BJ (cell line): ENCODE results near the gene KCNJ12. TPM values are rescaled to one million over a fixed set of nuclear protein-coding genes. Genes with fewer than 3 reads are reported as not detected.
"Not testable (repeated sequence)": the region's sequence is repeated elsewhere in the genome, so short reads cannot be mapped to it uniquely, and the experiment has no call there.

Experiments
- CTCF ChIA-PET: fragments of 350-600 bp; formaldehyde crosslinking; extraction: SDS; loops from one replicate; lab custom pipeline; 2021; ENCODE audit warnings: antibody characterized with exemption, inconsistent platforms; lab: Yijun Ruan, JAX
- POLR2A ChIA-PET: fragments of 300-600 bp; sonication (Branson Sonifier 250); formaldehyde crosslinking; extraction: SDS; loops from one replicate; lab custom pipeline; 2021; ENCODE audit warnings: antibody characterized with exemption; lab: Charles Lee
- DNase-seq: peaks from one replicate; pipeline ENCODE4 v3.0.0-alpha.2; 2011; ENCODE audit warnings: low read depth
- H3K27me3 ChIP-seq: 2 replicates; pipeline ENCODE4 v1.6.0; 2011; ENCODE audit warnings: low read length; ENCODE audit not compliant: control insufficient read depth, insufficient read depth
- H3K36me3 ChIP-seq: 2 replicates; pipeline ENCODE4 v1.5.1; 2011; ENCODE audit warnings: low read length; ENCODE audit not compliant: control insufficient read depth, insufficient read depth
- H3K4me3 ChIP-seq: 2 replicates; pipeline ENCODE4 v1.5.1; 2011; ENCODE audit warnings: low read depth, mild to moderate bottlenecking, control low read depth, low read length
- polyA plus RNA-seq: library from polyadenylated mRNA; depleted of rRNA; stranded (reverse); fragments of >200 nt; gene quantifications from 2 replicates; pipeline ENCODE4 v1.2.3, GENCODE V29; 2011

The KCNJ12 gene
- polyA plus RNA-seq, 1 experiment, result 0.13 TPM

DNA sequence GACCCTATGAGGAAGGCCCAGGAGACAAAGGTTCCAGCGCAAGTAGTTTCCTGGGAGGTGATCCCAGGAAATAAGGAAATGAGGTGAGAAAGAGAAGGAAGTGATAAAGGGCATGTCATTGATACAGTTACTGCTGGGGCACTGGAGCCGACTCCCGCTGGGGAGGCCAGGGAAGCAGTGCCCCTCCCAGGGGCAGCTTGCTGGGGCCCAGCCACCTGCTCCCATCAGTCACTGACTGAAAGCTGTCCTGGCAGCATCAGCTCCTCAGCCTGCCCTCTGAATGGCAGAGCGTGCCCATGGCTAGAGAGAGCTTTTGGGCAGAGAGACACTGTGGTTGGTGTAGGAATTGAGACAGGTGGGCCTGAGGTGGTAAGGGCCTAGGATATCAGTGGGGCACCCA lies 33.2 kb downstream of the KCNJ12 start:
- POLR2A ChIA-PET, H3K36me3 ChIP-seq, H3K27me3 ChIP-seq, H3K4me3 ChIP-seq, CTCF ChIA-PET, DNase-seq: not testable (repeated sequence)

DNA sequence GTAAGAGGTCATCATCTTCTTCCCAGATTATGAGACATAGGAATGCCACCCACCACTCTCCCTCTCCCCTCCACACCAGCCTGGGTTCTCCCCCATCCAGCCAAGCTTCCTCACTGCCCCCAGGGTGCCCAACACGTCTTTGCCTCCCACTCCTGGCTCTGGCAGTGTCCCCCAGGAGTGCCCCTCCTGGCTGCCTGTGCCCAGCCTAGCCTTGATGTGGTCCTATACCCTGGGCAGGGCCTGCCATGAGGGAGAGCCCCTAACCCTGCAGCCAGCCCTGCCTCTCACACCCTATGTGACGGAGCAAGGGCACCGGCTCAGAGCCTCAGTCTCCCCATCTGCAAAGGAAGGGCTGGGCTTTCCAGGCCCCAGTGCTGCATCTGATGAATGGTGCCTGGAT lies 33.8 kb downstream of the KCNJ12 start:
- H3K27me3 ChIP-seq, H3K4me3 ChIP-seq, CTCF ChIA-PET, POLR2A ChIA-PET, H3K36me3 ChIP-seq, DNase-seq: not testable (repeated sequence)

DNA sequence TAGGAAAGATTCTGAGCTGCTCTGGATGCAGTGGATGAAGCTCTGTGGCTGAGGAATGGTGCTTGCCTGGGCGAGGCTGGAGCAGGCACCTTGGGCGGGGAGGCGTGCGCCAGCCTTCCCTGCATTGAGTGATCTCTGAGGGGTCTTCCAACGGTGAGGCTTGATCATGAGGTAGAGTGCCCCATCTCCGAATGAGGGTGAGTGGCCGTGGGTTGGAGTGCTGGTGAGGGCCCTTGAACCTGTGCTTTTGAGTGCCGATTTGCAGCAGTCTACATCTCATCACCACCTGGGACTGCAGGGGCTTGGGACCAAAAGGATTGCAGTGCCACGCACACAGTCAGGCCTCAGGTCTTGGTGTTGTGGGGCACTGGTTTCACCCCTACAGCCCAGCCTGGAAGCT lies 34.2 kb downstream of the KCNJ12 start:
- POLR2A ChIA-PET, CTCF ChIA-PET: not testable (repeated sequence)

DNA sequence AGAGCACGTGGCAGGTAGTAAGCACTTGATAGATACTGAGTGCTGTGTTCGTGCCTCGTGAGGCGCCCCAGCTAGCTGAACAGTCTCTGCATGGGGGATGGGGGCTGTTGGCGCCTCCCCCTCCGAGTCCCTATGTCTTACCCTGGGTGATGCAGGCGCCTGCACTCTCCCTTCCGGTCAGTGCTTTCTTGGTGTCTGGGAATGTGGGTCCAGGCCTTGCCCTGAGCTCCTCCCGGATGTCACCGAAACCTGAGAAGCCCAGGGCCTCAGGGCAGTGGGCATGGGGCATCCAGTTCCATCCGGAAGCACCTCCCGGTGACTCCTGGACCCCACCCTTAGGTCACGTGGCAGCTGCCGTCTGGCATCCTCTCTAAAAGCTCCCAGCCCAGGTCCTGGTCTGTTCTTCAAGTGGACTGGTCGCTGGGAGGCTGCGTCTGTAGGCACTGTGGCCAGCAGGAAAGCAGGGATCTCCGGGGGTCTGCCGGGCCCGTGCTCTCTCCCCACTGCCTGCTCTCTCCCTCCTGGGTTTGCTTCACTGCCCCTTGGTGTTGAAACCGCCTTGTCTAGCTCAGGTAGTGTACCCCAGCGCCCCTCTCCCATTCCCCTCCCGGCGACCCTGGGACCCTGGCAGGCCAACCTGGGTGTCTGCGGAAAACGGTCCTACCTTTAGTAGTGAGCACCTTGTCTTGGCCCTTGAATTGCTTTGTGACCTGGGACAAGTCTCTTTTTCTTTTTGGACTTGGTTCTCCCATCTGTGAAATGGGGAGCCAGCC lies 34.9 kb downstream of the KCNJ12 start:
- POLR2A ChIA-PET, H3K36me3 ChIP-seq, H3K4me3 ChIP-seq, H3K27me3 ChIP-seq, CTCF ChIA-PET, DNase-seq: not testable (repeated sequence)

More for the DNA sequence above, 34.2 kb downstream of the KCNJ12 start:
- not testable (repeated sequence) for DNase-seq, H3K4me3 ChIP-seq, H3K36me3 ChIP-seq, H3K27me3 ChIP-seq

DNA sequence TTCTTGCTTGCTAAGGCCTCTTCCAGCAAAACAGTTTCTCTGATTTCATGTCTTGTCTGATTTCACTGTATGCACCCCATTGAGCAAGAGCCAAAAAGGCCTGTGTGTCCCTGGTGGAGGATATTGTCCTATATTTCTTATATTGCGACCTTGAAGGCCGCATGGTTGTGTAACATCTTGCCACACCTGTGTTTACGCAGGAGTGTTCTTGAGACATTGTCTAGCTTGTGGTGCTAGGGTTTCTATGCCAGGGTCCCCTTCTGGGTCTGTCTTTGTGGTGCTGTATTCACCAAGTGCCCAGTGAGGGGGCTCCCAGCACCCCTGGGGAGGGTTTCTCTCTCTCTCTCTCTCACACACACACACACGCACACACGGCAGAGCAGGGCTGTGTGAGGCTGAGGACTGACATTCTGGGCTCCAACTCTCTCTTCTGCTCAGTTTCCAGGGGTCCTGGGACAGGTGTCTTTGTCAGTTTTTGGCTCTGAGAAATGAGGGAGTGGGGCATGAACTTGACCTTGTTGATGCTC lies 35.6 kb downstream of the KCNJ12 start:
- H3K36me3 ChIP-seq, H3K4me3 ChIP-seq, POLR2A ChIA-PET, DNase-seq, CTCF ChIA-PET, H3K27me3 ChIP-seq: not testable (repeated sequence)

DNA sequence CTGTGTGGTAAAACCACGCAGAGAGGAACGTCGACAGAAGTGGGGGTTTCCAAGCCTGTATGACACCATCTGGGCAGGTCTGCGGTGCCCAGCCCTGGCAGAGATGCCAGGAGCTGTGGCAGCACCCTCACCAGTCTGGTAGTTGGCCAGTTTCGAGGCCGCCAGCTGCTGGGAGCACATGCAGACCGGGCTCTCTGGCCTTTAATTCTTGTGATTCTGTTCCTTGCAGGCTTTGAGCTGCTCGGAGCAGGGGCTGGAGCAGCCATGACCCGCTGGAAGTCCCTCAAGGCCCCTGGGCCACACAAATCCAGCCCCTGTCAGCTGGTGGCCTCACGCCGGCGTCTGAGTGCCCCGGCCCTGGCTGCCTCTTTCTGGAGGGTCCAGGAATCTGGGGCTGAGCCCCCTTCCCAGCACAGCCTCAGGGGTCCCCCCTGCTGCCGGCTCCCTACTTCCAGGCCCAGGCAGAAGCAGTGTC lies 36.1 kb downstream of the KCNJ12 start:
- POLR2A ChIA-PET, result not testable (repeated sequence)

DNA sequence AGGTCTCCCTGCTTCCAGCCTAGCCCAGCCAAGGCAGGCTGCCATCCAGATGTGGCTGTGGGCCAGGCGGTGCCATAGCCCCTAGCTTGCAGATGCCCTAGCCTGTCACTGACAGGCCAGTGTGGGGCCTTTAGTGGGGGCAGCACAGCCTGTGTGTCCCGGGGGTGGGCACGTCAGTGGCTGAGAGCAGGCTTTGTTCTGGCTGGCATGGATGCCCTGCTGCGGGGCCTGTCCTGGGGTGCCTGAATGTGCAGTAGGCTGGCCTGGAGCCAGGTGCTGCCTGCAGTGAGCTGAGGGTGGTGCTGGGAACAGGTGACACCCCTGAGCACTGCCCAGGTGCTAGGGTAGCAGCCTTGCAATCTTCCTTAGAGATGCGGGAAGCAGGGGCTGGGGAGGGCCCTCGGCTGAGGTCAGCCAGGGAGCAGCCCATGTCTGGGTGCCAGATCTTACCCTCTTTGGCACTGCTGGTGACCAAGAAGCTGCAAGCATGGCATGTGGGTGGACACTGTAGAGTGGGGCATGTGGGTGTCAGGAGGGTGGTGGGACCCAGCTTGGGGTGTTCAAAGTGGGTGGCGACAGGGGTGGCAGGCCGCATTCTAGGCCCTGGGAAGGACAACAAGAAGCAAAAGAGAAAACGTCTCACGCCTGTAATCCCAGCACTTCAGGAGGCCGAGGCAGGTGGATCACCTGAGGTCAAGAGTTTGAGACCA lies 37.6 kb downstream of the KCNJ12 start:
- DNase-seq, POLR2A ChIA-PET, H3K27me3 ChIP-seq, H3K4me3 ChIP-seq, H3K36me3 ChIP-seq: not testable (repeated sequence)
- CTCF ChIA-PET, result interaction anchor here (0.6 kb wide), 1 partner anchor 296 kb away, joined by 4 read pairs; no protein-coding TSS in a partner anchor

More for the DNA sequence above, 36.1 kb downstream of the KCNJ12 start:
- H3K4me3 ChIP-seq, H3K36me3 ChIP-seq, DNase-seq, H3K27me3 ChIP-seq, CTCF ChIA-PET: not testable (repeated sequence)

DNA sequence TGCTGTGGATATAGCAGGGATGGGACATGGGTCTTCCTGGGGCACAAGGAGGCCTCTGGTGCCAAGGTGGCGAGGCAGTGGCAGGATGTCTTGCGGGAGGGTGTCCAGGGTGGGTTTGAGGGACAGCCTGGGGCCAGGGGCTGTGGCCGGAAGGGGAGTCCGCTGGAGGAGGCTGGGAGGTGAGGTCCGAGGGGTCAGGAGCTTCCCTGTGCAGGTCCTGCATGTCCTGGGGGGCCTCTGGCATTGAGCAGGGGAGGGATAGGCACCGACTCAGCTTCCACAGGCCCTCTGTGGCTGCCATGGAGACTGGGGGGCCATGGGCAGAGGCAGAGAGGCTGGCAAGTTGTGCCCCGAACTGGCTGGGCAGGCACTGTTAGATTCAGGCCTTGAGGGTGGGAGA lies 38.5 kb downstream of the KCNJ12 start:
- H3K36me3 ChIP-seq, CTCF ChIA-PET, H3K27me3 ChIP-seq, H3K4me3 ChIP-seq, DNase-seq, POLR2A ChIA-PET: not testable (repeated sequence)

DNA sequence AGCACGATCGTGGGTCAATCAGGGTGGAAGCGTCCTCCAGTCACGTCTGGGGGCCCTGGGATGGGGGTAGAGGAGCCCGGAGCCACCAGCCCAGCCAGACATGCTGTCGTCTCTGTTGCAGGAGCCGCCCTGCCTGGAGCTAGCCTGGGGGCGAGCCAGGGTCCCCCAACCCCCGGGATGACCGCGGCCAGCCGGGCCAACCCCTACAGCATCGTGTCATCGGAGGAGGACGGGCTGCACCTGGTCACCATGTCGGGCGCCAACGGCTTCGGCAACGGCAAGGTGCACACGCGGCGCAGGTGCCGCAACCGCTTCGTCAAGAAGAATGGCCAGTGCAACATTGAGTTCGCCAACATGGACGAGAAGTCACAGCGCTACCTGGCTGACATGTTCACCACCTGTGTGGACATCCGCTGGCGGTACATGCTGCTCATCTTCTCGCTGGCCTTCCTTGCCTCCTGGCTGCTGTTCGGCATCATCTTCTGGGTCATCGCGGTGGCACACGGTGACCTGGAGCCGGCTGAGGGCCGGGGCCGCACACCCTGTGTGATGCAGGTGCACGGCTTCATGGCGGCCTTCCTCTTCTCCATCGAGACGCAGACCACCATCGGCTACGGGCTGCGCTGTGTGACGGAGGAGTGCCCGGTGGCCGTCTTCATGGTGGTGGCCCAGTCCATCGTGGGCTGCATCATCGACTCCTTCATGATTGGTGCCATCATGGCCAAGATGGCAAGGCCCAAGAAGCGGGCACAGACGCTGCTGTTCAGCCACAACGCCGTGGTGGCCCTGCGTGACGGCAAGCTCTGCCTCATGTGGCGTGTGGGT lies 39.2 kb downstream of the KCNJ12 start:
- POLR2A ChIA-PET, H3K27me3 ChIP-seq, CTCF ChIA-PET, DNase-seq, H3K4me3 ChIP-seq, H3K36me3 ChIP-seq: not testable (repeated sequence)

DNA sequence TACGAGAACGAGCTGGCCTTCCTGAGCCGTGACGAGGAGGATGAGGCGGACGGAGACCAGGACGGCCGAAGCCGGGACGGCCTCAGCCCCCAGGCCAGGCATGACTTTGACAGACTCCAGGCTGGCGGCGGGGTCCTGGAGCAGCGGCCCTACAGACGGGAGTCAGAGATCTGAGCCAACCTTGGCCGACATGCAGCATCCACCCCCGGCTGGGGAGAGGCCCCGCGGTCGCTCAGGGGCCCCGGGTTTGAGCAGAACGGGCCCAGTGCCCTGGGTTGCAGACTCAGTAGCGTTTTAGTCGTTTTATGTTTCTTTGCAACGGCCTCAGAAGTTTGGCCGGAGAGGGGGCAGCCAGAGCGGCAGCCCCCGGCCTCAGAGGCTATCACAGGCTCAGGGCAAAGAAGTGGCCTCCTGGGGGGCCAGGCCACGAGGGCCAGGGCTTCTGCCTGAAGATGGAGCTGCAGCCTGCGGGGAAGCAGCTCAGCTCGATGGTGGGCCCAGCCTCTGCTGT lies 40.4 kb downstream of the KCNJ12 start:
- DNase-seq, CTCF ChIA-PET, H3K4me3 ChIP-seq, H3K36me3 ChIP-seq, H3K27me3 ChIP-seq, POLR2A ChIA-PET: not testable (repeated sequence)

DNA sequence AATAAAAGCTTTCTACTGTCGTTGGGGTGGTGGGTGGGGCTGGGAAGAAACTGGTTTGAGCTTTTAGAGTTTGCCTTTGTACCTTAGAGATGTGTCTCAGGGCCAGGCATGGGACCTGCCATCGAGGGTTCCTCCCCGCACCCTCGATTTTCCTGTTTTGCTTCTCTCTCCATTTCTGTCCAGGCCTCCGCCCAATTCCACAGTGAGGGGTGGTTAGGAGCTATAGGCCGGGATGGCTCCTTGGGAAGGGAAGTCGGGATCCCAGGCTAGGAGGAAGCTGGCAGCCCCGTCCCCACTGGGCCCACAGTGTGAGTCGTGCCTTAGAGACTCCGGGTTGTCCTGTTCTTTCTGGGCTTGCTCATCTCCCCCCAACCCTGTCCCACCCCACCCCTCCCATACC lies 41.2 kb downstream of the KCNJ12 start:
- H3K27me3 ChIP-seq, H3K36me3 ChIP-seq, DNase-seq, H3K4me3 ChIP-seq, POLR2A ChIA-PET: not testable (repeated sequence)
- CTCF ChIA-PET, result interaction anchor here (0.6 kb wide), 1 partner anchor 96 kb away, joined by 3 read pairs; no protein-coding TSS in a partner anchor
